ENCODE measurements around the gene KIAA1671.
"Not testable (repeated sequence)": the region's sequence is repeated elsewhere in the genome, so short reads cannot be mapped to it uniquely, and the experiment has no call there.

The KIAA1671 gene

GRCh38 chr22:25177226-25177625, 224.7 kb downstream of the KIAA1671 start:
- H3K4me3 ChIP-seq (ENCODE audit: low read length), result no peak overlapping the region
- DNase-seq (ENCODE audit: low read depth), result no peak
- TF ChIP-seq, protein P1, sequence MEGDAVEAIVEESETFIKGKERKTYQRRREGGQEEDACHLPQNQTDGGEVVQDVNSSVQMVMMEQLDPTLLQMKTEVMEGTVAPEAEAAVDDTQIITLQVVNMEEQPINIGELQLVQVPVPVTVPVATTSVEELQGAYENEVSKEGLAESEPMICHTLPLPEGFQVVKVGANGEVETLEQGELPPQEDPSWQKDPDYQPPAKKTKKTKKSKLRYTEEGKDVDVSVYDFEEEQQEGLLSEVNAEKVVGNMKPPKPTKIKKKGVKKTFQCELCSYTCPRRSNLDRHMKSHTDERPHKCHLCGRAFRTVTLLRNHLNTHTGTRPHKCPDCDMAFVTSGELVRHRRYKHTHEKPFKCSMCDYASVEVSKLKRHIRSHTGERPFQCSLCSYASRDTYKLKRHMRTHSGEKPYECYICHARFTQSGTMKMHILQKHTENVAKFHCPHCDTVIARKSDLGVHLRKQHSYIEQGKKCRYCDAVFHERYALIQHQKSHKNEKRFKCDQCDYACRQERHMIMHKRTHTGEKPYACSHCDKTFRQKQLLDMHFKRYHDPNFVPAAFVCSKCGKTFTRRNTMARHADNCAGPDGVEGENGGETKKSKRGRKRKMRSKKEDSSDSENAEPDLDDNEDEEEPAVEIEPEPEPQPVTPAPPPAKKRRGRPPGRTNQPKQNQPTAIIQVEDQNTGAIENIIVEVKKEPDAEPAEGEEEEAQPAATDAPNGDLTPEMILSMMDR (IDR thresholded peaks at IDR 0.05; ENCODE audit: insufficient read depth, low read depth, low read length, missing control alignments), result no peak

- no peak for DNase-seq (ENCODE audit: low read depth)
These were observed 225.4 kb downstream of the KIAA1671 start for GRCh38 chr22:25177895-25178294.

DNA sequence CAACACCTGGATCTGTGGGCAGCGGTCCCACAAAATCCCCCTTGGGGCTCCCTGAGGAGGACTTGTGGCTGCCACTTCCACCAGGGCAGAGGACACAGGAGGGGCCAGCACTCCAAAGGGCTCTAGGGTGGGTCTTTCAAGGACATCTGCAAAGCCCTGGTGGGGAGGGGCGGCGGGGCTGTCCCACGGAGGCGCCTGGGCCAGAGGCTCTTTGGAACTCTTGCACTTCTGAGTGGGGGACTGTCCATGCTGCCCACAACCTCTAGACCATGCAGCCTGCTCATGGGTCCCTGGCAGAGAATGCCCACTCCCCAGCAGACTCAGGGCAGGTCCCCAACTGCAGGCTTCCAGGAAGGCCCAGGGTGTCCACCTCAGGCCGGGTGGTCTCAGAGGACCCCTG, 225.8 kb downstream of the KIAA1671 start:
- DNase-seq (ENCODE audit: low read depth); H3K4me3 ChIP-seq (ENCODE audit: low read length): not testable (repeated sequence)

More at GRCh38 chr22:25177895-25178294, 225.4 kb downstream of the KIAA1671 start:
- H3K4me3 ChIP-seq (ENCODE audit: low read length), result no peak overlapping the region
- TF ChIP-seq, protein P1 (IDR thresholded peaks at IDR 0.05; ENCODE audit: insufficient read depth, low read depth, low read length, missing control alignments), result no peak

GRCh38 chr22:25178869-25179631, 226.5 kb downstream of the KIAA1671 start:
- DNase-seq (ENCODE audit: low read depth); H3K4me3 ChIP-seq (ENCODE audit: low read length): not testable (repeated sequence)

GRCh38 chr22:25182131-25183110, 229.9 kb downstream of the KIAA1671 start:
- TF ChIP-seq, protein P1 (IDR thresholded peaks at IDR 0.05; ENCODE audit: insufficient read depth, low read depth, low read length, missing control alignments), result no peak
- H3K4me3 ChIP-seq (ENCODE audit: low read length), result no peak overlapping the region
- DNase-seq (ENCODE audit: low read depth), result no peak

- DNase-seq (ENCODE audit: low read depth), result no peak
- no peak overlapping the region for H3K4me3 ChIP-seq (ENCODE audit: low read length)
- TF ChIP-seq, protein P1 (IDR thresholded peaks at IDR 0.05; ENCODE audit: insufficient read depth, low read depth, low read length, missing control alignments), result no peak
These were observed 231.6 kb downstream of the KIAA1671 start for GRCh38 chr22:25183949-25184619.

DNA sequence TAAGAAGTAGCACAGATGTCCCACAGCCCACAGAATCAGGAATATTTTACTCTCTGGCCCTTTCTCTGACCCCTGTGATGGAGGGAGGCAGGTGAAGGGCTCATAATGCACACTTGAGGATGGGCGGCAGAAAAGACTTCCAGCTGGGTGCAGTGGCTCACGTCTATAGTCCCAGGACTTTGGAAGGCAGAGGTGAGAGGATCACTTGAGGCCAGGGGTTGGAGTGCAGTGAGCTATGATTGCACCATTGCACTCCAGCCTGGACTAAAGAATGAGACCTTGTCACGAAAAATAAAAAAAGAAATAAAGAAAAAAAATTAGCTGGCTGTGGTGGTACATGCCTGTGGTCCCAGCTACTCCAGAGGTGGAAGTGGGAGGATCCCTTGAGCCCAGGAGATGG, 233.6 kb downstream of the KIAA1671 start:
- H3K4me3 ChIP-seq (ENCODE audit: low read length), result no peak overlapping the region
- TF ChIP-seq, protein P1 (IDR thresholded peaks at IDR 0.05; ENCODE audit: insufficient read depth, low read depth, low read length, missing control alignments), result no peak
- DNase-seq (ENCODE audit: low read depth), result no peak

All from epithelial cell of esophagus (primary cell).